Measurements from ENCODE around the gene XPO6.

Gene XPO6

DNA sequence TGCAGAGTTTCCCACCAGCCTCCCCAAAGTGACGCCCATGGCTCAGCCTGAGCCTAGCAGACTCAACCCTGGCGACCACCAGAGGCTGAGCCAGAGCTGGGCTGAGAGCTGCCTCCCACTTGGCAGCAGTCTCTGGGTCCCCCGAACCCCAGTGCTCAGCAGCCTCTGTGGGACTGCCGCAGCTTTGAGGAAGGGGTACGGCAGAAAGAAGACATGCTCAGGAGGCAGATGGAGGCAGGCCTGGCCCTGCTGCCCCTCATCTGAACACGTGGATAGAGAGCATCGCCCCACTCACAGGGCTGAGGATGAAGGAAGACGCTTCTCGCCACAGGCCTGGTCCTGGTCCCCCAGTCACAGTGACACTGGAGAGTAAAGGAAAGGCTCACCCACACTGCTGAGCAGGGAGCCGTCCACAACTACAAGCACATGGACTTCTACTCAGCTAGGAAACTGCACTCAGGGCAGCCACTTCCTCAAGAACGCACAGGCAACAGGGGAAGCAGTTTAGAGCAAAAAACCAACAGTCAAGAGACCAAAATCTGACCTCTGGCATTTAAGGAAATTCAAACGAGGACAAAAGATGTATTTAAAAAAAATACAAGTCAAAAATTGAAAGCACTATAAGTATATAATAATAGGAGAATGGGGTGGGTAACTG lies 103.0 kb downstream of the XPO6 start:
- TF ChIP-seq GATA3 (IDR thresholded peaks at IDR 0.05; ENCODE audit: low read depth, low read length) = no peak
- TF ChIP-seq GATA2 (IDR thresholded peaks at IDR 0.05; ENCODE audit: low read depth, low read length) = no peak

DNA sequence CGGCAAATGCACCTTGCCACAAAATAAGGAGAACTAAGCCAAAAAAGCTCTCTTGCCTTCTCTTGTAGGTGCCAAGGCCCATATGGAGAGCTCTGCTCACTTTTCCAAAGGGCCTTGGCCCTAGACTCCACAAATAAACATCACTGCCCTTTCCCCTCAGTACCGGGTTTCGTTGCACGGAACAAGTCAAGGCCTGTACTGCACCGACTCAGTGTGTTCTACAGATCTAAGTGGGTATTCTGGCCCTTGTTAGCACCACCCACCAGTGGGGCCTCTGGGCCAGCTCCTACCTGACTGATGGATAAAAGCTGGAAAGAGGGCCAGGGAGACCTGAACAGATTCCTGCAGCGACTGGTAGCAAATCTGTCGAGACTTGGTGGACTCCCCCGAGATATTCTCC lies 104.5 kb downstream of the XPO6 start:
- TF ChIP-seq GATA3 (IDR thresholded peaks at IDR 0.05; ENCODE audit: low read depth, low read length) (no peak), GATA2 (IDR thresholded peaks at IDR 0.05; ENCODE audit: low read depth, low read length) (no peak)

DNA sequence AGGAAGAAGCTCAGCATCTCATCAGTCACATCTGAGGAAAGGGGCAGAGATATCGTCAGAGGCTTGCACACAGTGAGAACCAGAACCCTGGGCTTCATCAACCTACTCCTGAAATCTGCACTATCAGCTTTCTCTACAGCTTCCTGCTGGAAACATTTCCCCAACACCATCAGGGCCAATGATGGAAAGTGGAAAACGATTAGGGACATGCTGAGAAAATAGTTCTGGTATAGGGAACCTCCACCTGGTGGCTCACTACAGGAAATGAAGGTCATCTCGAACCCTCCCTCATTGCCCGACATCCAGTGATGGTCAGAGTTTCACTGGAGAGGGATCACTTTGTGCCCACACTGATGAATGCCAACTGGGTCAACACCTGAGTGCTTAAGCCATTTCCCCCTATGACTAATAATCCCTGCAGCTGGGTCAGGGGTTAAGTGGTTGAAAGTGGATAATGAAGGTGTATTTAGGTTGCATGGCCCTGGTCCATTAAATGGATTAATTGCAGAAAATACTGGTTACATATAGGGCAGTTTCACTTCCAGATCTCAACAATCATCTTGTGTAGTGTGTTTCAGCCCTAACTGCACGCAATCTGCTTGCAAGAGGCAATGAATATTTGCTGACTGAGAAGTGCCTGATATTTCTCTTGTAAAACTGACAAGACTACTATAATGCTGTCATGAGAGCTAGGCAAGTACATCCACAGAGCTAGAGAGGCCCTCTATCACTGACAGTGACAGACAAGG lies 105.1 kb downstream of the XPO6 start:
- TF ChIP-seq GATA3 (IDR thresholded peaks at IDR 0.05; ENCODE audit: low read depth, low read length) (no peak), GATA2 (IDR thresholded peaks at IDR 0.05; ENCODE audit: low read depth, low read length) (no peak)

DNA sequence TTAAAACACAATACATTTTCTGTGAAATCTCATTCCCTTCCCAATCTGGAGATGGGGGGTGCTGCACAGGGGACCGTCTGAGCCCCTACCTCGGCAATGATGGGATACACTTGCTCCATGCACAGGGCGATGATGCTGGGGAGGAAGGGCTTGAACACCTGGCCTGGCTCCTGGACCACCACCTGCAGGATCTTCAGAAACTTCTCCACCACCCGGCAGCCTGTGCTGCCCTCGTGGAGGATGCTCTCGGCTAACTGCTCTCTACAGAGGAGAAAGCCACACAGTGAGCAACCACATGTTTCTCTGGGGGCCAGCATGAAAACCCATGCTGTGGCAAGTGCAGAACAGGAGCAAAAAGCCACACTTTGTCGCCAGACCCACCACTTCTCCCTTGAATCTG lies 105.8 kb downstream of the XPO6 start:
- TF ChIP-seq GATA2 (IDR thresholded peaks at IDR 0.05; ENCODE audit: low read depth, low read length) = no peak
- no peak for TF ChIP-seq GATA3 (IDR thresholded peaks at IDR 0.05; ENCODE audit: low read depth, low read length)

DNA sequence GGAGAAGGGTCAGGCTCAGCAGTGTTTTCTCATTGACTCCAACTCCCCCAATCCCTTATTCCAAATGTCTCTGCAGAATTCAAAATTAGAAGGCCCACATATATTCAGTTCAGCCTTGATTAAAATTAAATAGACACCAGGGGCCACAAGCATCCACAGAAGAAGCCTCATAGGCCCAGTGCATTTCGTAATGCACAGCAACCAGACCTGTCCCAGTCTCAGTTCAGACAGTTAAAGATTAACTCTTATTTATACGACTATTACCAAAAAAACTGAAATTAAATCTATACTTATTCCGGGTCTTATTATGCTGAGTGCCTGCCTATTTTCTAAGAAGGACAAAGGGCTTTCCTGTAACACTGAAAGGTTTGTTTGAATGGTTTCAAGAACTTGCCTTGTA lies 106.5 kb downstream of the XPO6 start:
- no peak for TF ChIP-seq GATA3 (IDR thresholded peaks at IDR 0.05; ENCODE audit: low read depth, low read length)

DNA sequence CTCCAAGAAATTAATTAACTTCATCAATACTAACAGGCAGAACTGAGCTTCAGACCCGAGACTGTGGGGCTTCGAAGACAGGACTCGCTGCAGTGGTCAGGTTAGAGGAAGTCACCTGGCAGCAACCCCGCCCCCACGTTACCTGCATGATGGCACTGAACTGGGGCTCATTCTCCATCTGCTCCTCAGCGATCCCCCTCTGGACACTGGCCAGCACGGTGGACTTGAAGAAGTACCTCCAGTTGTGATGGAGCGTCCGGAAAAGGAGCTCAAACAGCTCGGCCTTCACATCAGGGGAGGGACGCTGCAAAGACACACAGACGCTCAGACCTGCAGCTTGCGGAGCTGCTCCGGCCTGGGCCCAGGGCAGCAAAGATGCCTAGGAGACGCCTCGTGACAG lies 107.4 kb downstream of the XPO6 start:
- TF ChIP-seq GATA3 (IDR thresholded peaks at IDR 0.05; ENCODE audit: low read depth, low read length) (no peak), GATA2 (IDR thresholded peaks at IDR 0.05; ENCODE audit: low read depth, low read length) (no peak)

DNA sequence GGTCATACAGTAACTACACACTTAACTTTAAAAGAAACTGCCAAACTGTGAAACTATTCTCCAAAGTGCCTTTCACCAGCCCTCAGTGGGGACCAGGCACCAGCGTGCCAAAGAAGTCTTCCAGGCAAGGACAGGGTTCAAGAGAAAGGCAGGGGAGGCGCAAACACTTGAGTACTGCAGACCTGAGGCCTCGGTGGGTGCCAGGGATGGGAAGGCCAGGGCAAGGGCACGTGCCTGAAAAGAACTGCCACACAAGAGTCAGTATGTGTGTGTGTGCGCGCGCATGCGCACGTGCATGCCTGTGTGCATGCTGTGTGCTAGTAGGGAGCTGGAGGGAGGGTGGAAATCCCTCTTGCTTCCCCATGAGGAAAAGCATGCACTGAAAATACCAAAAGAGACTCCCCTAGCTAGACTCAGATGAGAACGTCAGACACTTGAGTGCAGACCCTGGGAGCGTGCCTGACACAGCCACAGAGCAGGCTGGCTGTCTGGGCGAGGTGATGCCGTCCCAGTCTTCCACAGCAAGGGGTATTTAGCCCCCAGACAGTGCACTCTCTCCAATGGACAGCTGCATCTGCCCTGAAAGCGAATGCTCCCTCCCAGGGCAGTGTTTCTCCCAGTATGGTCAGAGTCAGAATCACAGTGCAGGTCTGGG lies 108.1 kb downstream of the XPO6 start:
- no peak for TF ChIP-seq GATA2 (IDR thresholded peaks at IDR 0.05; ENCODE audit: low read depth, low read length)
- TF ChIP-seq GATA3 (IDR thresholded peaks at IDR 0.05; ENCODE audit: low read depth, low read length) = no peak

DNA sequence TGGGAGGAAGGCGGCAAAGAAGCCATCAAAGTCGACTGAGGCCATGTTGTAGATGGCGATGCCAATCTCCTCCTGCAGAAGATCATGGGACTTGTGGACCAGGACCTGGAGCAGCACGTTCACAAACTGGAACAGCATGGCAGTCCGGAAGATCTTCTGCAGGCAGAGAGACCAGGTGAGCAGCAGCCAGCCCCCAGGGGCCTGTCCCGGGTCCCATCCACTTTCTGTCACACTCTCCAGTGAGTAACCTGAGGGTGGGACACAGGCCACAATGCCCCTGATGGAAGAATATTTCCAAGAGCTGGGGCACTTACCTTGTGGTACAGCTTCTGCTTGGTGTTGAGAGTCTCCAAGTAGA lies 110.3 kb downstream of the XPO6 start:
- TF ChIP-seq GATA2 (IDR thresholded peaks at IDR 0.05; ENCODE audit: low read depth, low read length) (no peak), GATA3 (IDR thresholded peaks at IDR 0.05; ENCODE audit: low read depth, low read length) (no peak)

DNA sequence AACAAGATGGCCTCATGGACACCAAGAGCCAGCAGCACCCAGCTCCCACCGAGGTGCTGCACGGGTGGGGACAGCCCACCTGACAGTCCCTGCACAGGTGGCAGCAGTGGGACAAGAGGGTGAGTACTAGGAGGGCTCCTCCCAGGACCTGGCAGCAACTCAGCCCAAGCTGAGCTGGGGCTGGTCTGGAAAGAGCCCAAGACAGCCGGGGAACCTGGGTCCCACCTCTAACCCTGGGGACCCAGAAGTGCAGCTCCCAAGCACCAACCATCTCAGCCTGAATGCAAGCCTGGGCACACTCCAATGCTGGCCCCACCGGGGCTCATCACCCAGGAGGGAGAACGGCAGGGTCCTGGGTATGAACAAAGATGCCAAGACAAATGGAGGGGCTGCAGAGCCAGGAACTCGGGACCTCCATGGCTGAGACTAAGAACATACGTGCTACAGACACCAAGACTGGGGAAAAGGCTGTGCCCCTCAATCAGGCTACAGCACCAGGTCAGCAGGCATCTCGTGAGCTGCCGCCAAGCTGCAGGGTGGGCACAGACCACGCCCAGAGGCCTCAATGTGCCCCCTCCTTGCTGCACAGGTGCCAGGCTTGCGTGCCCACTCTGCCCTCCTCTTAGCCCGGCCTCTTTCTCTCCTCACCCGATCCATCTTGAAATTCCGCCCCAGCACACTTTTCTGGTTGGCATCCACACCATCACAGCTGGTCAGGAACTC lies 110.8 kb downstream of the XPO6 start:
- TF ChIP-seq GATA3 (IDR thresholded peaks at IDR 0.05; ENCODE audit: low read depth, low read length) (no peak), GATA2 (IDR thresholded peaks at IDR 0.05; ENCODE audit: low read depth, low read length) (no peak)

DNA sequence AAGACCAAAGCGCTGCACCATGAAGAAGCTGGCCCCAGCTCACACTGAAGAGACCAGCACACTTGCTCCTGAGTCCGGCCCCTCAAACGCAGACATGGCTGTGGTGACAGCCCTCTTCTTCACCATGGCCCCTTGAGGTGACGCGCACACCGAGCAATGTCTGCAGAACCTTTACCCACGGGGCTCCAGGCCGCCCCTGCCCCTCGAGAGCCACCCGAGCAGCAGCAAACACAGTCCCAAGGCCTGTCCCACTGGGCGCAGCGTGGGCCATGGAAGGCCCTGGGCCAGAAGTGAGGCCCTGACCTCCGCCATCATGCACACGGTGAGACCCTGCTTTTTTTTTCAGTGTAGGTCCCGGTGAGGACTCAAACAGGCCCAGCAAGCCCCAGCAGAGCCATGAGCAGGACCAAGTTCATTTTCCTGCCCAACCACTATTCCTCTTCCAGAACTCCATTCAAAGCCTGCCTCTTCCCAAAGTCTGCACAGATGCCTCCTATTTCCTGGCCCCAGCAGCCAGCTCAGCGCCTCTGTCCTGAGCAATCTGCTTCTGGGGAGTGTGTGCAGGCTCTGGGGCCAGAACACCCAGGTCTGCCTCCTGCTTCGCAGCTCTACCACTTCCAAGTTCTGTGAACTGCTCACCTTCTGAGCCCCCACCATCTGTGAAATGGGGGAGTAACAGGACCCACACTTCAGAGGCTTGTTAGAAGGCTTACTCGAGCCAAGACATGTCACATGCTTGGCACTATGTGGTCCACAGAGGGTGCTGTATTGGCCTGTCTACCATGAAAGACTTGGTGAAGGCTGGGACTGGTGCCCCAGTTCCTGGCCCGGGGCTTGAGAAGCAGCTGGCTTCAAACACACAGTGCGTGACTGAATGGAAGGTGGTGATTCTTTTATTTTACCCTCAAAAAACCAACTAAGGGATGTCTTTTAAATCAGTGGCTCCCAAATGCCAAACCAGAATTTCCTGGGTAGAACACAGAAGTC lies 112.5 kb downstream of the XPO6 start:
- TF ChIP-seq GATA3 (IDR thresholded peaks at IDR 0.05; ENCODE audit: low read depth, low read length) (no peak), GATA2 (IDR thresholded peaks at IDR 0.05; ENCODE audit: low read depth, low read length) (no peak)

DNA sequence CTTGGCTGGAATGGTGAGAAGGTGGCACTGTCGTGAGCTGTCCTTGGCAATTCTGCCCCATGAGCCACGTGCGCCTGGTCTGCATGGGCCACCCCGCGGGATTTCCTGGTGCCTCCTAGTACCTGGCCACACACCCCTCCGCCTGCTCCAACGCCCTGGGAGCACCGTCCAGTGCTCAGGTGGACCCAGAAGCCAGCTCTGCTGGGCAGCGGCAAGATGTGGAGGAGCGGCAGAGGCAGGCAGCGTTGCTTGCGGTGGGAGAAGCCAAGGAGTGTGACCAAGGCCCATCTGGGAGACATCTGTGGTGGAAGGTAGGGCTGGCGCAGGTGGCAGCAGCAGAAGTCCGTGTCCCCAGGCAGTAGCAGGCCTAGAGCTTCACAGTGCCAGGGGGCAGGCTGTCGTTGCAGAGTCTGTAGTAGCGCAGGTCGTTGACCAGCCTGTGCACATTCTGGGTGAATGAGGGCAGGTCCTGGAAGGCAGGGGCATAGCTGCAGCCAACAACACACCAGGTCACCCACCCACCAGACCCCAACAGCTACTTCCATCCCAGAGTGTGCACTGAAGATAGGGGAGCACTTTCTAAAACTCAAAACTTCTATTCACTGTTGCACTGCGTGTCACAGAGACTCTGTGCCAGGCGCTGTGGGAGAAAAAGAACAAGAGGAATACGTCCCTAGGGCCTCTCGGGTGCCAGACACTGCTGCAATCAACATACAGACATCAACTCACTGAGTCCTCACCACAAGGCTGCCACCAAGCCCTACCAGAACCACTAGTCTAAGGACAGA lies 113.4 kb downstream of the XPO6 start:
- TF ChIP-seq GATA3 (IDR thresholded peaks at IDR 0.05; ENCODE audit: low read depth, low read length) (no peak), GATA2 (IDR thresholded peaks at IDR 0.05; ENCODE audit: low read depth, low read length) (no peak)

DNA sequence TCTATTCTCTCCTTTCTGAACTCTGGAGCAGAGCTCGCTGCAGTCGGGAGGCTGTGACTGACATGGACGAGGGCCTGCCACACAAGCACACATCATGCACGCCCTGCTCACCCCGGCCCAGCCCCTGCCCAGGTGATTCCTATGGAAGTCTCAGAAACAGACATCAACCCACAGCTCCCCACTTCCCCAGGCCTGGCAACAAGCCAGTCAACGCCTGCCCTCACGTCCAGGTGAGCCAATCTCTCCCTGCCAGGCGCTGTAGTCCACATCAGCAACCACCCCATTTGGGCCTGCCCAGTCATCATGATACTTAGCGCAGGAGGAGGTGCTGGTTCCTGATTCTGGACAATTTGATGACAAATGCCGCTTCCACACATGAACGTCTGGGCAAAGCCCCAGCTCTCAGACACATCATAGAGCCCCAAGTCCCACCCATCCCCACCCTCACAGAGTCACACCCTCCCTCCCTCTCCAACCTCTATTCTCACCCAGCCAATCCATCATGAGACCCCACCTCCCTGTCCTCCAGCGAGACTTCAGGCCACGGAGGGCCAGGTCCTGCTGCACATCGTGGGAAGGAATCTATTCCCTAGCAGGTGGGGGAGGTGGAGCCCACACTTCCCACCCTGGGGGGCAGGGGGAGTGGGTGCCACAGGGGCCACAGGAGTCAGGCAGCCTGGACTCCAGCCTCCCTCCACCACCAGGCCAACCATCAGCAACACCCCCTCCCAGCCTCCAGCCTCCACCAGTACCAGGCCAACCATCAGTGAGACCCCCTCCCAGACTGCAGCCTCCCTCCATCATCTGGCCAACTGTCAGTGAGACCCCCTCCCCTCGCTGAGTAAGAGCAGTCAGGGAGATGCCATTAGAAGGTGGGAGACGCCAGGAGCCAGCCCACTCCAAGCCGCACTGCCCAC lies 114.5 kb downstream of the XPO6 start:
- TF ChIP-seq GATA2 (IDR thresholded peaks at IDR 0.05; ENCODE audit: low read depth, low read length) (no peak), GATA3 (IDR thresholded peaks at IDR 0.05; ENCODE audit: low read depth, low read length) (no peak)
